NCI-H2029 (cell line): Measurements from ENCODE around the gene ANKRD13A.
"Not testable (repeated sequence)": the region's sequence is repeated elsewhere in the genome, so short reads cannot be mapped to it uniquely, and the experiment has no call there.

ENCODE experiments used
- DNase-seq: peaks from one replicate; lab custom pipeline; 2025; lab: John Stamatoyannopoulos, UW

Gene ANKRD13A

GRCh38 chr12:110048242-110049027 lies 49.2 kb downstream of the ANKRD13A start, which contains the start of gene C12orf76:
TSS of gene C12orf76 (minus strand) at chr12:110048522. CDS start at chr12:110048495, 27 bp downstream.
- DNase-seq = peak; percentile 93

DNA sequence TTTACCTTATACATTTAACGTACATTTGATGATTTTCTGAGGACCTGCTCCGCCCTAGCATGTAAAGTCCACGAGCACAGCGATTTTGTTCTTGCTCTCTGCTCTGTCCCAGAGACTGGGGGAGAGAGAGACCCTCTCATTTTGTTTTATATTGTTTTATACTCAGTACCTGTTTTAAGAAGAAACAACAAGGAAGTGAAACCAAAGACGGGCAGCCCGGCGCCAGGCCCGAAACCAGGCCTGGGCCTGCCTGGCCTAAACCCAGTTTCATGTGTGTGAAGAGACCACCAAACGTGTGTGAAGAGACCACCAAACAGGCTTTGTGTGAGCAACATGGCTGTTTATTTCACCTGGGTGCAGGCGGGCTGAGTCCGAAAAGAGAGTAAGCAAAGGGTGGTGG lies 49.8 kb downstream of the ANKRD13A start:
- DNase-seq = not testable (repeated sequence)

DNA sequence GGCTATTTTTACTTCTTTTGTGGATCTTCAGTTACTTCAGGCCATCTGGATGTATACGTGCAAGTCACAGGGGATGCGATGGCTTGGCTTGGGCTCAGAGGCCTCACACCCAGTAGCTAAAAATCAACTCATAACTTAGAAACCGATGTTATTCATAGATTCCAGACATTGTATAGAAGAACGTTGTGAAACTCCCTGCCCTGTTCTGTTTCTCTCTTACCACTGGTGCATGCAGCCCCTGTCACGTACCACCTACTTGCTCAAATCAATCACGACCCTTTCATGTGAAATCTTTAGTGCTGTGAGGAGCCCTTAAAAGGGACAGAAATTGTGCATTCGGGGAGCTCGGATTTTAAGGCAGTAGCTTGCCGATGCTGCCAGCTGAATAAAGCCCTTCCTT lies 50.4 kb downstream of the ANKRD13A start:
- not testable (repeated sequence) for DNase-seq

GRCh38 chr12:110050927-110051326 lies 51.7 kb downstream of the ANKRD13A start:
- DNase-seq = no peak

DNA sequence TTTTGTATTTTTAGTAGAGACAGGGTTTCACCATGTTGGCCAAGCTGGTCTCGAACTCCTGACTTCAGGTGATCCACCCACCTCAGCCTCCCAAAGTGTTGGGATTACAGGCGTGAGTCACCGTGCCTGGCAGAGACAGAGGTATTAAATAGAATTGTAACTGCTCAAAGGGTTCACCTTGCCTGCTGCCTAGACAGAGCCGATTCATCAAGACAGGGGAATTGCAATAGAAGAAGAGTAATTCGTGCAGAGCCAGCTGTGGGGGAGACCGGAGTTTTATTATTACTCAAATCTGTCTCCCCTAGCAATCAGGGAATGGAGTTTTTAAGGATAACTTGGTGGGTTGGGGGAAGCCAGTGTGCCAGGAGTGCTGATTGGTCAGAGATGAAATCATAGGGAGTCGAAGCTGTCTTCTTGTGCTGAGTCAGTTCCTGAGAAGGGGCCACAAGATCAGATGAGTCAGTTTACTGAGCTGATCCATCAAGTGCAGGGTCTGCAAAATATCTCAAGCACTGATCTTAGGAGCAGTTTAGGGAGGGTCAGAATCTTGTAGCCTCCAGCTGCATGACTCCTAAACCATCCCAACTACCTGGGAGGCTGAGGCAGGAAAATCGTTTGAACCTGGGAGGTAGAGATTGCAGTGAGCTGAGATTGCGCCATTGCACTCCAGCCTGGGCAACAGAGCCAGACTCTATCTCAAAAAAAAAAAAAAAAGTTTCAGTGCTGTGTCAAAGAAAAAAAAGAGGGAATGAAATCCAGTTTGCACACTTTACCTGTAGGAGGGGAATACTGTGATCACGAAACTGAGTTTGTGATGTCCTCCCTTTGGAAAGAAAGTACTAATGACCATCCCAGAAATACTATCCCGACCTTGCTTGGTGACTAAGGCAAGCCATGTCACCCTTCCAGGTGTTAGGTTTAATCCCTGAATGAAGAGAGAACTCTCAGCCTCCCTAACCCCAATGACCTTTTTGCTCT lies 56.4 kb downstream of the ANKRD13A start:
- not testable (repeated sequence) for DNase-seq

- DNase-seq = not testable (repeated sequence)
Measured at GRCh38 chr12:110056643-110057042, 57.4 kb downstream of the ANKRD13A start.

DNA sequence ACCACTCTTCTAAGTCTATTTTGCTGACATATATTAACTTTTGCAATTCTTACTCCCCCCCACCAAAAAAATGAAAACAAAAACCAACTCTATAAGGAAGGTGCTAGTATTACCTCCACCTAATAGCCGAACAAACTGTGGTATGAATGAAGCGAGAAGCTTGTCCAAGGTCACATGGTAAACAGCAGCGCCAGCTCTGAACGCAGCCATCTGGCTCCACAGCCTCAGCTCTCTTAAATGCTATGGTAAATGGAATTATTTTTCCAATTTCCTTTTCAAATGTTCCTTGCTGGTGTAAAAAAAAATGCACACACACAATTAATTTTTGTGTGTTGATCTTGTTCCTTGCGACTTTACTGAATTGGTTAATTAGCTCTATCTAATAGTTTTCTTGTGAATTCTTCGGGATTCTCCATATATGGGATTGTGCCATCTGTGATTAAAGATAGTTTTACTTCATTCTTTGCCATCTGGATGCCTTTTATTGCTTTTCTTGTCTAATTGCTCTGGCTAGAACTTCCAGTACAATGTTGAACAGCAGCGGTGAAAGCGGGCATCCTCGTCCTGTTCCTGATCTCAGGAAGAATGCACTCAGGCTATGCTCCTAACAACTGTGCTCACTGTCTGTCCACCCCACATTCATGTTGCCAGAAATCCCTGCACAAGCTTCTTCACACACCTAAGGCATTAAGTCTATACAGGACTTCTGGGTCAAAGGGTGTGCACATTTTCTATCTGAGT lies 59.8 kb downstream of the ANKRD13A start:
- DNase-seq = no peak

GRCh38 chr12:110059651-110060000 lies 60.4 kb downstream of the ANKRD13A start:
- DNase-seq = no peak

DNA sequence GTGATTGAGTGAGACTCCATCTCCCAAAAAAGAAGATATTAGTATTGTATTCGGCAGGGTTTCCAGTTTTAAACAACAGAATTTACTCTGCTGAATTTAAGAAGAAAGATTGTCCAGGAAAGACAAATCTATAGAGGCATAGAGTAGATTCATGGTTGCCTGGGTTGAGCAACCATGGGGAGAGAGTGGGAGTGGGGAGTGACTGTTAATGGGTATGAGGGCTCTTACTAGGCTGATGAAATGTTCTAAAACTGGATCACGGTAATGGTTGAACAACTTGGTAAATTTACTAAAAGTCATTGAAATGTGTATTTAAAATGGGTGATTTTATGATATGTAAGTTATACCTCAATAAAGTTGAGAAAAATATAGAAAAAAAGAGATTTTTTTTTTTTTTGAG lies 63.0 kb downstream of the ANKRD13A start:
- DNase-seq = no peak

- DNase-seq = no peak
Measured at GRCh38 chr12:110065540-110065939, 66.3 kb downstream of the ANKRD13A start.

- DNase-seq = no peak
Measured at GRCh38 chr12:110067531-110067930, 68.3 kb downstream of the ANKRD13A start.

DNA sequence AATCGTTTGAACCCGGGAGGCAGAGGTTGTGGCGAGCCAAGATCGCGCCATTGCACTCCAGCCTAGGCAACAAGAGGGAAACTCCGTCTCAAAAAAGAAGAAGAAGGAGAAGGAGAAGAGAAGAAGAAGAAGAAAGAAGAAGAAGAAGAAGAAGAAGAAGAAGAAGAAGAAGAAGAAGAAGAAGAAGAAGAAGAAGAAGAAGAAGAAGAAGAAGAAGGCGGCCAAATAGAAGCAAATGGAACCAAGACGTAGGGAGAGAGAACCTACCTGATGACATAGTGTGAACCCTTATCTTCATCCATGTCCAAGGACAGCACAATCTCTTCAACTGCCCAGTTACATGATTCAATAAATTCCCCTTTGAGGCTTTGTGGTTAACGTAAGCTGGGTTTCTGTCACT lies 68.9 kb downstream of the ANKRD13A start:
- not testable (repeated sequence) for DNase-seq

- no peak for DNase-seq
Measured at GRCh38 chr12:110068654-110069053, 69.4 kb downstream of the ANKRD13A start.

GRCh38 chr12:110071504-110071903 lies 72.3 kb downstream of the ANKRD13A start:
- DNase-seq = no peak

GRCh38 chr12:110071967-110072366 lies 72.7 kb downstream of the ANKRD13A start:
- no peak for DNase-seq

DNA sequence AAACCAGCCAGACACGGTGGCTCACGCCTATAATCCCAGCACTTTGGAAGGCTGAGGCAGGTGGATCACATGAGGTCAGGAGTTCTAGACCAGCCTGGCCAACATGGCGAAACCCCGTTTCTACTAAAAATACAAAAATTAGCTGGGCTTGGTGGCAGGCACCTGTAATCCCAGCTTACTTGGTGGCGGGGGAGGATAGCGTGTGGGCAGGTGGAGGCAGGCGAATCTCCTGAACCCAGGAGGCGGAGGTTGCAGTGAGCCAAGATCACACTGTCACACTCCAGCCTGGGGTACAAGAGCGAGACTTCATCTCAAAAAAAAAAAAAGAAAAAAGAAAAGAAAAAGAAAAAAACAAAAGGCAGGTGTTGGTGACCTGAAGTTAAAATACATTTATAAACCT lies 73.4 kb downstream of the ANKRD13A start:
- not testable (repeated sequence) for DNase-seq

GRCh38 chr12:110073049-110073831 lies 74.0 kb downstream of the ANKRD13A start:
- DNase-seq = peak; percentile 21

DNA sequence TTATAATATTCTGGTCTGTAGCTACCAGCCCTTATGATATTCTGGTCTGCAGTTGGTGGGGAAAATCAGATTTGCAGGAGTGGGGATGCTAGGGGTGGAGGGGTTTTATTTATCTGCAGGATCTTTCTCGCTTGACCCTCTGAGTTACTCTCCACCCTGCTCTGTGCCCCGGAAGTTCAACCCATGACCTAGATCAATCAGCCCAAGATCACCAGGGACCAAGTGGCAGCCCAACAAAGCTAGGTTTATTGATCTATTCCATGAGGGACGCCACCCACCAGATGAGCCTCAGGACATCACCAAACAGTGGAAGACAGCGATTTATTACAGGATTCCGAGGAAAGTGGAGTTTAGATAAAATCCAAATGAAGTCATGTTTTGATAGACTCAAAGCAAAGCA lies 74.9 kb downstream of the ANKRD13A start:
- DNase-seq = no peak

GRCh38 chr12:110075880-110076279 lies 76.7 kb downstream of the ANKRD13A start:
- DNase-seq = no peak

DNA sequence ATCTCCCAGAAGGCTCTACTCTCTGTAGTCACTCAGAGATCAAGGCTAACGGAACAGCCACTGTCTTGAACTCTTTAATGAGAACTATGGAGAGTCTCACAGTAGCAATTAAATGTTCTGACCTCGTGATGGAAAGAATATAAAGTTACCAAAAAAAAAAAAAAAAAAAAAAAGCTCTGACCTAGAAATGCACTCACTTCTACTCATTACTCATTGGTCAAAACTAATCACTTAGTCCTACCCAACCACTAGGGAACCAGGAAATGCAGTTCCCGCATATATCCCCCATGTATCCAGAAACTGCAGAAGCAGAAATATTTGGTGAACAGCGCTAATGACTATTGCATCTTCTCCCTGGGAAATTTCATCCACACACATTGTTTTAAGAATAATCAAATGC lies 78.6 kb downstream of the ANKRD13A start:
- no peak for DNase-seq
